Brain microvascular endothelial cell (primary cell): Measurements from ENCODE around the gene STK11IP.

ENCODE experiments used
- DNase-seq: peaks from one replicate; pipeline ENCODE4 v3.0.0-alpha.2; 2020
- H3K27ac ChIP-seq: fragments of 250-450 bp; sonication (Bioruptor Pico); 2 replicates; pipeline ENCODE4 v1.5.1; 2020; ENCODE audit warnings: mild to moderate bottlenecking, moderate library complexity
- H3K27me3 ChIP-seq: fragments of 250-450 bp; sonication (Bioruptor Pico); replicated peaks from 2 replicates; pipeline ENCODE4 v1.5.1; 2020; ENCODE audit warnings: mild to moderate bottlenecking
- H3K36me3 ChIP-seq: fragments of 250-450 bp; sonication (Bioruptor Pico); replicated peaks from 2 replicates; pipeline ENCODE4 v1.5.1; 2020; ENCODE audit warnings: mild to moderate bottlenecking
- H3K4me3 ChIP-seq: 2 replicates; pipeline ENCODE4 v1.5.1; 2011; ENCODE audit warnings: low read depth, mild to moderate bottlenecking, control low read depth, low read length, moderate library complexity
- CTCF ChIP-seq: IDR thresholded peaks from 2 replicates; pipeline ENCODE4 v1.5.1; 2011; ENCODE audit warnings: low read depth, mild to moderate bottlenecking, moderate library complexity, low read length, control low read depth, inconsistent platforms; ENCODE audit errors: missing control alignments
- in situ Hi-C: cut with HindIII; loops from 2 replicates; pipeline ENCODE4 v1.10.0; 2017; ENCODE audit warnings: low sequenced_read_pairs, low pct_ligation_motif_present

STK11IP gene

GRCh38 chr2:219631904-219632759, 34.5 kb downstream of the STK11IP start:
- in situ Hi-C loops: no loop called here
- H3K27me3 ChIP-seq: no peaks in the 10 kb centered on the region
- no peak for DNase-seq
- H3K4me3 ChIP-seq: no peak overlapping the region
- no peak for TF ChIP-seq CTCF
- H3K36me3 ChIP-seq: no peaks in the 10 kb centered on the region
- no peak overlapping the region for H3K27ac ChIP-seq

GRCh38 chr2:219632760-219633105, 35.1 kb downstream of the STK11IP start:
- no peak for TF ChIP-seq CTCF
- Histone ChIP-seq H3K4me3 (no peak overlapping the region), H3K27ac (no peak overlapping the region), H3K27me3 (no peaks in the 10 kb centered on the region), H3K36me3 (no peaks in the 10 kb centered on the region)
- in situ Hi-C loops: no loop called here
- no peak for DNase-seq

GRCh38 chr2:219633276-219634065, 35.8 kb downstream of the STK11IP start:
- no peak for TF ChIP-seq CTCF
- DNase-seq: no peak
- in situ Hi-C loops: no loop called here
- H3K4me3 ChIP-seq: no peak overlapping the region
- H3K27me3 ChIP-seq: no peaks in the 10 kb centered on the region
- no peak overlapping the region for H3K27ac ChIP-seq
- H3K36me3 ChIP-seq: no peaks in the 10 kb centered on the region

DNA sequence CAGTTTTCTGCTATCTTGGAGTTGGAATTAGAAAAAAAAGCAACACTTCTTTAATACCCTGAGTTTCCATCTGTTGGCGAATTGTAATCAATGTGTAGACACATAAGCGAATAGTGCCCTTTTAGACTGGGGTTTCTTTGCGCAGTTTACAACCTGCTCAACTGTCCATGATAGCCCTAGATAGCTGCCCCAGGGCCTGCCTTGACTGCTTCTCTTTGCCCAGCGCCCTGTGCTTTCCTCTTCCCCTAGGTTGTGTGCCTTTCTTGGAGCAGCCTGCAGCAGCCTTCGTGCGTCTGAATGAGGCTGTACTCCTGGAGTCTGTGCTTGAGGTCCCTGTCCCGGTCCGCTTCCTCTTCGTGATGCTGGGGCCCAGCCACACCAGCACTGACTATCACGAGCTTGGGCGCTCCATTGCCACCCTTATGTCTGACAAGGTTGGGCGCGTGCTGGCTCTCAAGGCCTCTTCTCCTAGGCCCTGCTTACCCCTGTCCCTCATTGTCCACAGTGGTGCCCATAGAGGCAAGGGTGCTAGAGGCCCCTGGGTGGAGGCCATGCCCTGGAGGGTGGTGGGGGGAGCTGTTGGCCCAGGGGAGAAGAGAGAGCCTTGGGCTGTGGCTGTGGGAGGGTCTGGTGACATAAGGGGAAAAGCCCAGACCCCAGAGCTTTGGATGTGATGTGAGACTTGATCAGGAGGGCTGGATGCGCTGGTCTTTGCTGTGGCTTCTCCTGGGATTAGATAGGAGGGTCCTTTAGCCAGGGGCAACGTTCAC, 36.7 kb downstream of the STK11IP start:
- in situ Hi-C loops: no loop called here
- no peak overlapping the region for H3K4me3 ChIP-seq
- no peaks in the 10 kb centered on the region for H3K36me3 ChIP-seq
- no peaks in the 10 kb centered on the region for H3K27me3 ChIP-seq
- no peak for TF ChIP-seq CTCF
- no peak for DNase-seq
- H3K27ac ChIP-seq: no peak overlapping the region

DNA sequence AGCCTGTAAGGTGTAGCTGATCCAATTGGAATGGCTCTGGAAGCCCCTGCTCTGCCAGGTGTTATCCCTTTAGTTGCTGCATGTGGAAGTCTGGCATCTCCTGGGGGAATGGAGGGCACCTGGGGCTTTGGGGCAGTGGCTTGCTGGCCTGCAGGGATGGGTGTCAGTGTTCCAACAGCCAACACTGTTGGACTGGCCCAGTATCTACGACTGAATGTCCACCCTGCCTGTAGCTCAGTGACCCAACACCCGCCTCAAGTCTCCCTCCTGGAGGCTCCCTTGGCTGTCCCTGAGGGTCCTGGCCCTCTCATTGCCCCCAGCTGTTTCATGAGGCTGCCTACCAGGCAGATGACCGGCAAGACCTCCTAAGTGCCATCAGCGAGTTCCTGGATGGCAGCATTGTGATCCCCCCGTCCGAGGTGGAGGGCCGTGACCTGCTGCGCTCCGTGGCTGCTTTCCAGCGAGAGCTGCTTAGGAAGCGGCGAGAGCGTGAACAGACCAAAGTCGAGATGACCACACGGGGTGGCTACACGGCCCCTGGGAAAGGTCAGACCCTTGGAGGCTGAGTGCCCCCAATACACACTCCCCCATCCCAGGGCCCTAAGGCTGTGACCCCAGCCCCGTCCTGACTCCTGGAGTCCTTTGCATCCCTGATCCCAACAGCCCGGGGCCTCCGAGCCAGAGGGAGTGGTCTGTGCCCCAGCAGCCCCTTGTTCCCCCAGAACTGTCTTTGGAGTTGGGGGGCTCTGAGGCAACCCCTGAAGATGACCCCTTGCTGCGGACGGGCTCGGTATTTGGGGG, 37.5 kb downstream of the STK11IP start:
- no peaks in the 10 kb centered on the region for H3K36me3 ChIP-seq
- no peak overlapping the region for H3K27ac ChIP-seq
- no peak for DNase-seq
- in situ Hi-C loops: no loop called here
- no peak overlapping the region for H3K4me3 ChIP-seq
- TF ChIP-seq CTCF: no peak
- H3K27me3 ChIP-seq: no peaks in the 10 kb centered on the region
